Suprapubic skin (tissue), 4 donors: ENCODE data around the gene PARP8.

Experiments used
- CTCF ChIP-seq, 2 donors: fragments of 200-600 bp in 1 of 2; fragments of 450-650 bp in 1 of 2; sonication (generic) in 1 of 2; IDR thresholded peaks; one replicate each; pipeline ENCODE4 v1.5.1; 2016 to 2019; ENCODE audit warnings: antibody characterized with exemption in 2 of 2, mild to moderate bottlenecking in 1 of 2, moderate library complexity in 1 of 2
- EP300 ChIP-seq: sonication (generic); formaldehyde crosslinking; IDR thresholded peaks from one replicate; pipeline ENCODE4 v1.6.1; 2017; ENCODE audit warnings: antibody characterized with exemption
- POLR2A ChIP-seq, 2 donors: fragments of 450-650 bp; IDR thresholded peaks; one replicate each; pipeline ENCODE4 v1.6.1; 2017; ENCODE audit warnings: antibody characterized with exemption in 2 of 2, mild to moderate bottlenecking in 2 of 2, moderate library complexity in 2 of 2
- POLR2AphosphoS5 ChIP-seq, 3 donors: sonication (generic); formaldehyde crosslinking; IDR thresholded peaks; one replicate each; pipeline ENCODE4 v1.6.1; 2017; ENCODE audit warnings: antibody characterized with exemption in 3 of 3

DNA sequence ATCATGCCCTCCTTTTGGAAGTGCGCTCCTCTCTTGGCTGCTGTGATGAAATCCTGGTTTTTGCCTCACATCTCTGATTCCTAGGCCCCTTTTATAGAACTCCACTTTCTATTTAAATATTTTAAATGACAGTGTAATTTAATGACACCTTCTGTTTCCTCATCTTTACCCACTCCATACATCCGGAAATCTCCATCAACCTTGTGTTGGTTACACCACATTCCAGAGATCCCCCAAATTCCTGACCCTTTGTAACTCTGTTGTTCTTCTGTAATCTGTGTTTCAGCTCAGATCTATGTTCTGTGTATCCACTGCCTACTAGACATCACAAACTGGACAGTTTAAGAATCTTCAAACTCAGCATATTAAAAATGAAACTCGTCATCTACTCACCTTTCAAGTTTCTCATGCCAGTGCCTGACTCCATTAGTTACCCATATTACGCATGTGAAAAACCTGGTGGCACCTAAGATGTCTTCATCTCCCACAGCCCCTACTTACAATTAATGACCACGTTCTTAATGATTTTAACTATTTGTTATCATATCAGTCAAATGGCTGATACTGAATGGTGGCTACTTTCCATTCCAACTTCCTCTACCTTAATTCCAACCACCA, 25.1 kb downstream of the PARP8 start:
- TF ChIP-seq CTCF (IDR thresholded peaks at IDR 0.05) (no peak), EP300 (no peak), POLR2AphosphoS5 (IDR thresholded peaks at IDR 0.05) (no peak), POLR2A (IDR thresholded peaks at IDR 0.05) (no peak)
